Stimulated activated CD4-positive, alpha-beta T cell treated with anti-CD3 and anti-CD28 coated beads, TNF-alpha, amount 100 ng/mL, for 24 hours (primary cell): ENCODE data around the gene DSG2.

Source experiments
- DNase-seq, 3 experiments: peaks; one replicate each; pipeline ENCODE4 v3.0.0-alpha.2; 2020; ENCODE audit warnings: low read depth in 3 of 3

The DSG2 gene

DNA sequence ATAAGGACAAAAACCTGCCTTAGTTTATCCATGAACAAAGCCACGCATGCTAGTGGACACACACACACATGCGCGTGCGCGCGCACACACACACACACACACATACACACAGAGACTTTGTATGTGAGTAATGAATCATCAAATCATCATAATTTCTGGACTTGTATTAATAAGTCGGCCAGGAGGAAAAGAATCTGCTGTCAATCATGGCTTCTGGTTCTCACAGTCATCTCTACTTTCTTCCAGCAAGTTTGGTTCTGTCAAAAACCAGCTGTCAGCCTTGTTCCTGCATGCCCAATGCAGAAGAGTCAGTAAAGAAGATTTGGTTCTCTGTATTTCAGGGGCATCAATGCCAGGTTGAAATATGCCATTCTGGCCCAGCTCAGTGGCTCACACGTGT is 92.6 kb downstream of the DSG2 start:
- DNase-seq = no peak

DNA sequence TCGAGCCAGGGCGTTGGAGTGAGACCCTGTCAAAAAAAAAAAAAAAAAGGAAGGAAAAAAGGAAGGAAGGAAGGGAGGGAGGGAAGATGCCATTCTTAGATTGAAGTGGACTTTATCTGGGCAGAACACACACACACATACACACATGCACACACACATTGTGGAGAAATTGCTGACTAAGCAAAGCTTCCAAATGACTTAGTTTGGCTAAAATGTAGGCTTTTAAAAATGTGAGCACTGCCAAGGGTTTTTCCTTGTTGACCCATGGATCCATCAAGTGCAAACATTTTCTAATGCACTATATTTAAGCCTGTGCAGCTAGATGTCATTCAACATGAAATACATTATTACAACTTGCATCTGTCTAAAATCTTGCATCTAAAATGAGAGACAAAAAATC is 93.1 kb downstream of the DSG2 start:
- no peak for DNase-seq

DNA sequence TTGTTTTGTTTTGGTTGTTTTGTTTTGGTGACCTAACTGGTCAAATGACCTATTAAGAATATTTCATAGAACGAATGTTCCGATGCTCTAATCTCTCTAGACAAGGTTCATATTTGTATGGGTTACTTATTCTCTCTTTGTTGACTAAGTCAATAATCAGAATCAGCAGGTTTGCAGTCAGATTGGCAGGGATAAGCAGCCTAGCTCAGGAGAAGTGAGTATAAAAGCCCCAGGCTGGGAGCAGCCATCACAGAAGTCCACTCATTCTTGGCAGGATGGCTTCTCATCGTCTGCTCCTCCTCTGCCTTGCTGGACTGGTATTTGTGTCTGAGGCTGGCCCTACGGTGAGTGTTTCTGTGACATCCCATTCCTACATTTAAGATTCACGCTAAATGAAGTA is 93.7 kb downstream of the DSG2 start, which contains the start of gene TTR:
Gene TTR, plus strand, starts transcription at position 250 of the 400 bp plus-strand sequence. Its CDS starts 26 bp downstream, at position 276.
- no peak for DNase-seq

DNA sequence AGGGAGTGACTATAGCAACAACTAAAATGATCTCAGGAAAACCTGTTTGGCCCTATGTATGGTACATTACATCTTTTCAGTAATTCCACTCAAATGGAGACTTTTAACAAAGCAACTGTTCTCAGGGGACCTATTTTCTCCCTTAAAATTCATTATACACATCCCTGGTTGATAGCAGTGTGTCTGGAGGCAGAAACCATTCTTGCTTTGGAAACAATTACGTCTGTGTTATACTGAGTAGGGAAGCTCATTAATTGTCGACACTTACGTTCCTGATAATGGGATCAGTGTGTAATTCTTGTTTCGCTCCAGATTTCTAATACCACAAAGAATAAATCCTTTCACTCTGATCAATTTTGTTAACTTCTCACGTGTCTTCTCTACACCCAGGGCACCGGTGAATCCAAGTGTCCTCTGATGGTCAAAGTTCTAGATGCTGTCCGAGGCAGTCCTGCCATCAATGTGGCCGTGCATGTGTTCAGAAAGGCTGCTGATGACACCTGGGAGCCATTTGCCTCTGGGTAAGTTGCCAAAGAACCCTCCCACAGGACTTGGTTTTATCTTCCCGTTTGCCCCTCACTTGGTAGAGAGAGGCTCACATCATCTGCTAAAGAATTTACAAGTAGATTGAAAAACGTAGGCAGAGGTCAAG is 94.7 kb downstream of the DSG2 start:
- no peak for DNase-seq

DNA sequence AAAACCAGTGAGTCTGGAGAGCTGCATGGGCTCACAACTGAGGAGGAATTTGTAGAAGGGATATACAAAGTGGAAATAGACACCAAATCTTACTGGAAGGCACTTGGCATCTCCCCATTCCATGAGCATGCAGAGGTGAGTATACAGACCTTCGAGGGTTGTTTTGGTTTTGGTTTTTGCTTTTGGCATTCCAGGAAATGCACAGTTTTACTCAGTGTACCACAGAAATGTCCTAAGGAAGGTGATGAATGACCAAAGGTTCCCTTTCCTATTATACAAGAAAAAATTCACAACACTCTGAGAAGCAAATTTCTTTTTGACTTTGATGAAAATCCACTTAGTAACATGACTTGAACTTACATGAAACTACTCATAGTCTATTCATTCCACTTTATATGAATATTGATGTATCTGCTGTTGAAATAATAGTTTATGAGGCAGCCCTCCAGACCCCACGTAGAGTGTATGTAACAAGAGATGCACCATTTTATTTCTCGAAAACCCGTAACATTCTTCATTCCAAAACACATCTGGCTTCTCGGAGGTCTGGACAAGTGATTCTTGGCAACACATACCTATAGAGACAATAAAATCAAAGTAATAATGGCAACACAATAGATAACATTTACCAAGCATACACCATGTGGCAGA is 97.3 kb downstream of the DSG2 start:
- DNase-seq = no peak

DNA sequence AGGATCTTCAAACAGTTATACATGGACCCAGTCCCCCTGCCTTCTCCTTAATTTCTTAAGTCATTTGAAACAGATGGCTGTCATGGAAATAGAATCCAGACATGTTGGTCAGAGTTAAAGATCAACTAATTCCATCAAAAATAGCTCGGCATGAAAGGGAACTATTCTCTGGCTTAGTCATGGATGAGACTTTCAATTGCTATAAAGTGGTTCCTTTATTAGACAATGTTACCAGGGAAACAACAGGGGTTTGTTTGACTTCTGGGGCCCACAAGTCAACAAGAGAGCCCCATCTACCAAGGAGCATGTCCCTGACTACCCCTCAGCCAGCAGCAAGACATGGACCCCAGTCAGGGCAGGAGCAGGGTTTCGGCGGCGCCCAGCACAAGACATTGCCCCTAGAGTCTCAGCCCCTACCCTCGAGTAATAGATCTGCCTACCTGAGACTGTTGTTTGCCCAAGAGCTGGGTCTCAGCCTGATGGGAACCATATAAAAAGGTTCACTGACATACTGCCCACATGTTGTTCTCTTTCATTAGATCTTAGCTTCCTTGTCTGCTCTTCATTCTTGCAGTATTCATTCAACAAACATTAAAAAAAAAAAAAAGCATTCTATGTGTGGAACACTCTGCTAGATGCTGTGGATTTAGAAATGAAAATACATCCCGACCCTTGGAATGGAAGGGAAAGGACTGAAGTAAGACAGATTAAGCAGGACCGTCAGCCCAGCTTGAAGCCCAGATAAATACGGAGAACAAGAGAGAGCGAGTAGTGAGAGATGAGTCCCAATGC is 98.3 kb downstream of the DSG2 start:
- DNase-seq = no peak

DNA sequence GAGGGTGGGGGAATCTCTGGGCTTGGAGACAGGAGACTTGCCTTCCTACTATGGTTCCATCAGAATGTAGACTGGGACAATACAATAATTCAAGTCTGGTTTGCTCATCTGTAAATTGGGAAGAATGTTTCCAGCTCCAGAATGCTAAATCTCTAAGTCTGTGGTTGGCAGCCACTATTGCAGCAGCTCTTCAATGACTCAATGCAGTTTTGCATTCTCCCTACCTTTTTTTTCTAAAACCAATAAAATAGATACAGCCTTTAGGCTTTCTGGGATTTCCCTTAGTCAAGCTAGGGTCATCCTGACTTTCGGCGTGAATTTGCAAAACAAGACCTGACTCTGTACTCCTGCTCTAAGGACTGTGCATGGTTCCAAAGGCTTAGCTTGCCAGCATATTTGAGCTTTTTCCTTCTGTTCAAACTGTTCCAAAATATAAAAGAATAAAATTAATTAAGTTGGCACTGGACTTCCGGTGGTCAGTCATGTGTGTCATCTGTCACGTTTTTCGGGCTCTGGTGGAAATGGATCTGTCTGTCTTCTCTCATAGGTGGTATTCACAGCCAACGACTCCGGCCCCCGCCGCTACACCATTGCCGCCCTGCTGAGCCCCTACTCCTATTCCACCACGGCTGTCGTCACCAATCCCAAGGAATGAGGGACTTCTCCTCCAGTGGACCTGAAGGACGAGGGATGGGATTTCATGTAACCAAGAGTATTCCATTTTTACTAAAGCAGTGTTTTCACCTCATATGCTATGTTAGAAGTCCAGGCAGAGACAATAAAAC is 100.2 kb downstream of the DSG2 start:
- no peak for DNase-seq
